K562 (cell line): Measurements from ENCODE around the gene DENND2C. TPM values are rescaled to one million over a fixed set of nuclear protein-coding genes. Genes with fewer than 3 reads are reported as not detected.

Experiments
- BCOR ChIP-seq: fragments of 450-650 bp; IDR thresholded peaks from 2 replicates; pipeline ENCODE4 v1.6.1; 2016
- CHD1 ChIP-seq: fragments of 200-600 bp; sonication (generic); IDR thresholded peaks from one replicate; pipeline ENCODE4 v1.6.1; 2012; ENCODE audit warnings: mild to moderate bottlenecking, moderate library complexity, low read length, inconsistent platforms
- FOXP4 ChIP-seq: sonication (generic); formaldehyde crosslinking; IDR thresholded peaks from 2 replicates; pipeline ENCODE4 v1.8.0; 2022; ENCODE audit warnings: mild to moderate bottlenecking, missing genetic modification reagents, borderline replicate concordance
- HMGXB4 ChIP-seq: sonication (generic); formaldehyde crosslinking; IDR thresholded peaks from 2 replicates; pipeline ENCODE4 v1.8.1; 2023; ENCODE audit warnings: mild to moderate bottlenecking, missing genetic modification reagents
- KAT2B ChIP-seq: IDR thresholded peaks from one replicate; pipeline ENCODE4 v1.6.1; 2012; ENCODE audit warnings: low read depth, mild to moderate bottlenecking, control low read depth, inconsistent platforms, low read length, moderate library complexity
- MLLT1 ChIP-seq, 2 experiments: fragments of 450-650 bp; IDR thresholded peaks; 2 replicates each; pipeline ENCODE4 v1.6.1; 2016
- NCOR1 ChIP-seq: fragments of 450-650 bp; IDR thresholded peaks from 2 replicates; pipeline ENCODE4 v1.6.1; 2016; ENCODE audit warnings: mild to moderate bottlenecking, moderate library complexity
- NEUROD1 ChIP-seq: fragments of 150-350 bp; IDR thresholded peaks from 2 replicates; pipeline ENCODE4 v1.6.1; 2014; ENCODE audit warnings: borderline replicate concordance, low read length, low read depth; ENCODE audit not compliant: partially characterized antibody
- NR3C1 ChIP-seq: sonication (generic); formaldehyde crosslinking; IDR thresholded peaks from 2 replicates; pipeline ENCODE4 v1.8.1; 2022; ENCODE audit warnings: missing genetic modification reagents
- SETDB1 ChIP-seq: IDR thresholded peaks from one replicate; pipeline ENCODE4 v1.6.1; 2012; ENCODE audit warnings: low read length, control low read depth, inconsistent platforms
- SMAD3 ChIP-seq: fragments of 450-650 bp; formaldehyde crosslinking; conservative IDR thresholded peaks from 2 replicates; pipeline ENCODE4 v1.4.0; 2020; ENCODE audit warnings: mild to moderate bottlenecking
- SMARCA5 ChIP-seq: fragments of 450-650 bp; IDR thresholded peaks from 2 replicates; pipeline ENCODE4 v1.6.1; 2016
- SRSF9 ChIP-seq: fragments of 200-400 bp; formaldehyde crosslinking; IDR thresholded peaks from 2 replicates; pipeline ENCODE4 v1.6.1; 2017; ENCODE audit warnings: low read depth, low read length, borderline replicate concordance
- TFAP4 ChIP-seq: sonication (generic); formaldehyde crosslinking; IDR thresholded peaks from 2 replicates; pipeline ENCODE4 v1.8.0; 2022; ENCODE audit warnings: missing genetic modification reagents, mild to moderate bottlenecking, moderate library complexity, borderline replicate concordance
- THRAP3 ChIP-seq: fragments of 450-650 bp; IDR thresholded peaks from 2 replicates; pipeline ENCODE4 v1.6.1; 2016; ENCODE audit warnings: mild to moderate bottlenecking, inconsistent platforms, borderline replicate concordance
- TOE1 ChIP-seq, 2 experiments: fragments of 450-650 bp in 1 of 2; sonication (generic) in 1 of 2; formaldehyde crosslinking in 1 of 2; IDR thresholded peaks; 2 replicates each; pipeline versions ENCODE4 v1.7.1 to v1.8.0; 2016 to 2022; ENCODE audit warnings: borderline replicate concordance in 2 of 2, mild to moderate bottlenecking in 2 of 2, antibody characterized with exemption in 1 of 2, inconsistent platforms in 1 of 2, low read depth in 1 of 2, missing genetic modification reagents in 1 of 2, moderate library complexity in 1 of 2
- USF1 ChIP-seq: sonication (generic); formaldehyde crosslinking; IDR thresholded peaks from 2 replicates; pipeline ENCODE4 v1.9.0; 2022; ENCODE audit warnings: mild to moderate bottlenecking, missing genetic modification reagents
- ZNF12 ChIP-seq: sonication (generic); formaldehyde crosslinking; IDR thresholded peaks from 2 replicates; pipeline ENCODE4 v1.4.0; 2020; ENCODE audit warnings: mild to moderate bottlenecking, missing genetic modification reagents
- ZNF121 ChIP-seq: sonication (generic); formaldehyde crosslinking; conservative IDR thresholded peaks from 2 replicates; pipeline ENCODE4 v1.8.0; 2022; ENCODE audit warnings: missing genetic modification reagents
- polyA plus RNA-seq, 8 experiments: library from polyadenylated mRNA; depleted of rRNA in 4 of 8; stranded (reverse) in 5 of 8; unstranded in 3 of 8; fragments of >200 nt; fragmentation: Nextera tagmentation in 2 of 8; fragmentation: Illumina TruSeq in 1 of 8; extraction: Ambion mirVana in 2 of 8; extraction: Trizol in 1 of 8; gene quantifications; 2 replicates each; pipeline versions ENCODE4 v1.2.1 to v1.2.3, GENCODE V29; 2011 to 2014; ENCODE audit warnings: inconsistent platforms in 1 of 8, missing spikeins in 1 of 8
- total RNA-seq, 7 experiments: library from RNA; depleted of rRNA in 6 of 7; stranded (reverse); fragments of >200 nt in 6 of 7; fragmentation: Illumina TruSeq in 2 of 7; extraction: Trizol in 2 of 7; gene quantifications; 2 replicates each; pipeline versions ENCODE4 v1.2.1 to v1.2.3, GENCODE V29; 2011 to 2021; ENCODE audit warnings: low replicate concordance in 1 of 7

Gene DENND2C
- total and polyA plus RNA-seq, 9 of the 15 experiments (the other 6 are each of a cell fraction or from before 2014, with no cell fraction given): 0.03 to 0.25 (median 0.14) TPM

- TF ChIP-seq HMGXB4 (no peak), CHD1 (no peak), MLLT1 (IDR thresholded peaks at IDR 0.05) (peak in 1 of 2 experiments; percentile 78; a peak in 1 of 4 replicates), NCOR1 (peak; percentile 55), SRSF9 (no peak), SMARCA5 (no peak), NEUROD1 (peak; percentile 87), ZNF12 (CRISPR knock-in tag) (no peak), ZNF121 (CRISPR knock-in tag) (no peak), KAT2B (peak; percentile 26), FOXP4 (CRISPR knock-in tag) (no peak), SMAD3 (CRISPR knock-in tag) (peak; percentile 17; the same call in 1 of the 2 replicates), SETDB1 (no peak), USF1 (peak; percentile 96), TOE1 (IDR thresholded peaks at IDR 0.05; ENCODE audit: borderline replicate concordance) (peak; percentile 87; the same call in 1 of the 2 replicates), TOE1 (CRISPR knock-in tag; IDR thresholded peaks at IDR 0.05; ENCODE audit: borderline replicate concordance, low read depth) (no peak), NR3C1 (CRISPR knock-in tag) (peak; percentile 70; the same call in 1 of the 2 replicates), TFAP4 (CRISPR knock-in tag) (peak; percentile 85), BCOR (no peak), THRAP3 (no peak)
These were observed 46.7 kb upstream of the DENND2C start, which contains the start of gene NRAS (continued) for GRCh38 chr1:114716304-114717170.
